ENCODE results near the gene SH3BP4.

SH3BP4 gene

DNA sequence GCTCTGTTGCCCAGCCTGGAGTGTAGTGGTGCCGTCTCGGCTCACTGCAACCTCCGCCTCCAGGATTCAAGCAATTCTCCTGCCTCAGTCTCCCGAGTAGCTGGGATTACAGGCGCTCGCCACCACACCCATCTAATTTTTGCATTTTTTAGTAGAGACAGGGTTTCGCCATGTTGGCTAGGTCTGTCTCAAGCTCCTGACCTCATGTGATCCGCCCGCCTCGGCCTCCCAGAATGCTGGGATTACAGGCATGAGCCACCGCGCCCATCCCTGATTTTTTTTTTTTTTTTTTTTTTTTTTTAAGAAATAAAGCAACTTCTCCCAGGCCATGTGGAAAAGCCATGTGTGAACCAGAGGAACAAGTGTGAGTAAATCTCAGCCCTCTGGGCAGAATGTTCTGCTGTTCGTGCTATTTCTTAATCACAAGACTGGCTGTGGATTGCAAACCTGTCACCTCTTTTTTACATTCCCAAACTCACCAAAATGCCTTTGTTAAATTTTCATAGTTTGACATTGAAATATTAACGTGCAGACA lies 6.4 kb upstream of the SH3BP4 start:
- DNase-seq, result no peak

DNA sequence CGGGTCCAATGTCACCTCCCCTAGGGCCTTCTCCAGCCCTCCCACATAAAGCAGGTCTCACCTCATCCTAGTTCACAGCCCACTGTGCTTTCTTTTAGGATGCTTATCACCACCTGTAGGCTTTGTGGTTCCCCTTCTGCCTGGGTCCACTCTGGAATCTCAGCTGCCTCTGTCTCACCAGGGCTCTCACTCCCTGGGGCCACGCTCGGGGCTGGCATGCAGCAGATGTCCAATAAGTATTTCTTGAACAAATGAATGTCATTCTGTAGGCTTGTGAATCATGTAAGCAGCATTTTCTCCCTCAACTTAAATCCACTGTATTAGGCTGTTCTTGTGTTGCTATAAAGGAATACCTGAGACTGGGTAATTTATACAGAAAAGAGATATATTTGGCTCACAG lies 4.3 kb upstream of the SH3BP4 start:
- DNase-seq, result no peak

- no peak for DNase-seq
Observed at GRCh38 chr2:234949762-234950434, 1.9 kb upstream of the SH3BP4 start.

DNA sequence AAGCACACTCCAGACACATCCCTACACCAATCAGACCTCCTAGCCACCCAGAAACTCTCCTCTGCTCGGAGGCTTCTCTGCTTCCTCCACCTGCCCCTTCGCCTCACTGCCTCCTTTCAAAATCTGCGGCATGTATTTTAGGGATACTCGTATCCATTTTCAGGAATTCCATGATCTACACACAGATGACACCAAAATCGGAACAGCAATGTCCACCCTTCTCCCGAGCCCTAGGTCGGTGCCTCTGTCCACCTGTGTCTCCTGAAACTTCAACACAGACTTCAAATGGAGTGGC lies 1.4 kb upstream of the SH3BP4 start:
- DNase-seq, result no peak

DNA sequence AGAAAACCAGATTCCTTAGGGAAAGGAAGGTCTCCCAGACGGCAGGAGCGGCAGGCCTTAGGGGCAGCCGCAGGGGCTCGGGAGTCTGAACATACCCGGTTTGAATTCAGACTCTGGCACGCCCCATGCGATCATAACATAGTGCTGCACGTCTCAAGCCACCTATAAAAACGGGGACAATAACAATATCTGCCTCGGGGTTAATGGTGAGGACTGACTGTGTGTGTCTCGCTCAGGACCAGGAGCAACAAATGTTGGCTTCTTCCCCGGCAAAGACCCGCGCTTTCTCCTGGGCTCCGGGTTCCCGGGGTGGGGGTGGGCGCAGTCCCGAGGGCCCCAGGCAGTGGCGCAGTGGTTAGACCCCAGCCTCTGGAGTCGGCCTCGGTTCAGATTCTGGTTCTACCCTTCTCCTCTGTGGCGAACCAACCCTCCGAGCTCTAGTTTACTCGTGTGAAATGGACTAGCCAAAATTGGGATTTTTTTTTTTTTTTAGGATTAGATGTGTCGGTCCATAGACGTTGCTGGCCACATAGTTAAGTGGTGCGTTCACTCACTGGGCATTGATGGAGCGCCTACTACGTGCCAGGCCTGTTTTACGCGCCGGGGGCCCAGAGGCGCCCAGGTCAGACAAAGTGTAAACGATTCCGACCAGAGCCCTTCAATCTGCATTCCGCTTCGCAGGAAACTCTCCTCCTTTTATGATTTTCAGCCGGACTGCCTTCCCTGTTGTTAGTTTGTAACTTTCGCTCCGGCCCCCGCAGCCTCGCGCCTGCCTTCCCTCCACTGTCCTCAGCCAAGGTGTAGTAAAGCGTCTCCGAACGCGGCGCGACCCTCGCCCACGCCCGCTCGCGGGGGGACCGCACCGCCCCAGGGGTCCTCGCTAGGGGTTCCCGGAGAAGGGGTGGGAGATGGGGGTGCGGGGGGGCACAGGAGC lies 820 bp upstream of the SH3BP4 start:
- DNase-seq, result peak; percentile 31

GRCh38 chr2:234952270-234953115 lies 676 bp downstream of the SH3BP4 start:
- DNase-seq, result peak; percentile 28

GRCh38 chr2:234953116-234954031 lies 1.6 kb downstream of the SH3BP4 start:
- no peak for DNase-seq

DNA sequence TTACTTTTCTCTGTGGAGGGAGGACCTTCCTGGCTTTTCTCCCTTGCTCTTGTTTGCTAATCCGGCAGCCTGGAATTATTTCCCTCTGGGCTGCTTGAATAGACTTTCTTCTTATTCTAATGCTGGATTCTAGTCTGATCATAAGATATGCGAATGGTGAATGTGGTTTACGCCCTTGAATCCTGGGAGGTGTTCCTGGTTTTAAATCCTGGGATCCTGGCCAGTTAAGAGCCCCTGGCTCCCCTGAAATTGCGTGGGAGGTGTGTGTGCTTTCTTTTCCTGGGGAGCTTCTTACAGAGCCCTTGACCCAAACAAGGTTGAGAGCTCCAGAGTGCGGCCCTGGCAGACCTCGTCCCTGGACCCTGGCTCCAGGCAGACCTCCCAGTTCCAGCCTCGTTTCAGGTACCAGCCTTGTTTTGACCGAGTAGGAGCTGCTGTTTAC lies 2.8 kb downstream of the SH3BP4 start:
- no peak for DNase-seq

- no peak for DNase-seq
Observed at GRCh38 chr2:234955091-234955591, 3.3 kb downstream of the SH3BP4 start.

GRCh38 chr2:234955971-234956509 lies 4.2 kb downstream of the SH3BP4 start:
- DNase-seq, result no peak

GRCh38 chr2:234957834-234958135 lies 6.0 kb downstream of the SH3BP4 start:
- no peak for DNase-seq

DNA sequence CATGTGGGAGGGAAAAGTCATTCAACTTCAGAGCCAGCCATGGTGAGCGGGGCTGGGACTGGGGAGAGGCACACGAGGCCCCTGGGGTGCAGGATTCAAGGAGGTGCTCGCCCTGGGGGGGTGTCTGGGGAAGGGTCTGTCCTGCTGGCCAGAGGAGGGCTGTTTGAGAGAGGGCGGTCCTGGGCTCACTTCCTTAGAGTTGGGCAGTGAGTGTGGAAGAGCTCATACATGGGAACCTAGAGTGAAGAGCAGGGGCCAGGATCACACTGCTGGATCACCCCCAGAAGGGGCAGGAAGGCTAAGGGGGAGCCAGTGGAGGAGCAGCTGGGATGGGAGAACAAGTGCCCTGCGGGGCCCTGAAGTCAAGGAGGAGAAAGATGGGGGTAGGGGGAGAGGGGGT lies 6.5 kb downstream of the SH3BP4 start:
- DNase-seq, result no peak

- DNase-seq, result no peak
Observed at GRCh38 chr2:234958746-234959395, 7.1 kb downstream of the SH3BP4 start.

- DNase-seq, result no peak
Observed at GRCh38 chr2:234960175-234961088, 8.6 kb downstream of the SH3BP4 start.

- no peak for DNase-seq
Observed at GRCh38 chr2:234961784-234962183, 10.0 kb downstream of the SH3BP4 start.

DNA sequence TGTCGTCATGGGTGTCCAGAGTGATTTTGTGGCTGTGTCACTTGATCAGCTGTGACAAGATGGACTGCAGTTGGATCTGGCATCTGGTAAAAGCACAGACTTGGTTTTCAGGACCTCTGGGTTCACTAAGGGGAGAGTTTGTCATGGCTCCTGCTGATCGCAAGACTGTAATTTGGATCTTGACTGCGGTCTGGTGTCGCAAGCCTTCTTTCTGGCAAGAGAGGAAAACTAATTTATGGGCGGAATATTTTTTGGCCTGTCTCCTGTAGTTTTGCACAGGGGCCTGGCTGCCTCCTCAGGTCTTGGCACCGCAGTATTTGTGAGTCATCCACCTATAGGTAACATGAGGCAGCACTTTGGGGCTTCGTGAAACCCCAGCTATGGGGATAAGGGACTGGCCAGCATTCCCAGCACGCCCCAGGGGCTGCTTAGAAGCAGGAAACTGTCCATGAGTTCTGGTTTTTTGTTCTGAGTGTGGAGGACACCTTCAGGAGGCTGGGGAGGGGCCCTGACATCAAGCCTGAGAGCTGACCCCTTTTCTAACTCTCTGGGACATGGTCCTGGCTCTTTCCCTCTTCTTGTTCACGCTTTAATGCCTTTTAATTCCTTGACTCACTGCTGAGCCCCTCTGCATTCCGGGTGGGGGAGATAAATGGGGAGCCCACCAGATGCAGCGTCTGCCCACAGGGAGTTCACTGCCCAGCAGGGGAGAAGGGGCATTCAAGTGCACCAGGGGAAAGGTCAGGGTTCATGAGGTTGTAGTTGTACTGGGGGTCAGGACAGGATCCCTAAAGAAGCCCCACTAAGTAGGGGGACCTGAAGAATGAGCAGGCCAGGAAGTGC lies 12.2 kb downstream of the SH3BP4 start:
- DNase-seq, result no peak

DNA sequence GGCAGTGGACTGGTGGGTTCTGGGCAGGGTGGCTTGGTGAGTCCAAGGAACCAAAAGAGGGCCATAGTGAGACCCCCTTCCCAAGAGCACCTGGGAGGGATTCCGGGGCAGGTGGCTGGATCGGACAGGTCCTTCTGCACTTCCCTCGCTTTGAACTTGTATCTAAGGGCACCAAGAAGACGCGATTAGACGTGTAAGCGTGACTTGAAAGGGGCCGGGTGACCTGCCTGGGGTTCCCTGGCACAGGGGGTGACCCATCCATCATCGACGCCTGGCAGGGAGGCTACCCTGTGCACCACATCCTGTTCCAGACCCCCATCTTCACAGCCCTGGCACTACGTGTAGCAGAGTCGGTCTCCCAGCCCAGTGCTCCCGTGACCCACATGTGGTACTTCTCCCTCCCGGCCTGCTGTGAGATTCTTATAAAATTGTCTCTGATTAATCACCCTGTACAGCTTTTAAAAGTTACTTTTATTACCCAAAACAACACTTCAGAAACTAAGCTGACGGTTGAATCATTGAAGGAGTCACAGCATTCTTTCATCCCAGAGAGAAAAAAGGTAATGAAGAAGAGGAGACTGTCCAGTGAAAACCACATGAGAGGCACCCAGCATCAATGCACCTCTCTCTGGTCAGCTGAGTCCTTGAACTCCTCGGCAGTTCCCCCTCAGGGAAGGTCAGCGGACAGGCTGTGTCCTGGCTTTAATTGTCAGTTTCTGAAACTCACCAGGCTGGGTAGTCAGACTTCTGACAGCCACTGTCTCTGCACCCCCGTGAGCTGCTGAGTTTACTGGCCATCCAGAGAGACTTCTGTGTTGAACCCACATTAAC lies 13.0 kb downstream of the SH3BP4 start:
- no peak for DNase-seq

DNA sequence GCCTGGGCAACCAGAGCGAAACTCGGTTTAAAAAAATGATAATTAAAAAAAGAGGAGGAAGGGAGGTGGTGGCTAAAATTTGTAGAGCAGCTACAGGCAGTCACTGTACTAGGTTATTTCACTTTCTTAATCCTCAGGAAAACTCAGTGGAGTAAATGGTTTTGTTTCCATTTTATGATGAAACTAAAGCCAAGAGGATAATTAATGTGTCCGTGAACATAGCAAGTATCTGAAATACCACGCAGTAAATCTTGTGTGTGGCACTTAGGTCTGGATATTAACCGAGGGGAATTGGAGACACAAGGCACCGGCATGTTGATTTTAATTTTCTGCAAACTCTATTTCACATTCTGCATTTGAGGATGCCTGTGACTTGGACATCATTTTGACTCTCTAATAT lies 14.5 kb downstream of the SH3BP4 start:
- no peak for DNase-seq

All from stimulated activated CD8-positive, alpha-beta memory T cell treated with anti-CD3 and anti-CD28 coated beads, Interleukin-4, amount 100 ng/mL, for 48 hours (primary cell).